ENCODE data around the gene ASB15. TPM values are rescaled to one million over a fixed set of nuclear protein-coding genes. Genes with fewer than 3 reads are reported as not detected.

Gene ASB15
- total RNA-seq, 1 experiment from 2014 or later = not detected

DNA sequence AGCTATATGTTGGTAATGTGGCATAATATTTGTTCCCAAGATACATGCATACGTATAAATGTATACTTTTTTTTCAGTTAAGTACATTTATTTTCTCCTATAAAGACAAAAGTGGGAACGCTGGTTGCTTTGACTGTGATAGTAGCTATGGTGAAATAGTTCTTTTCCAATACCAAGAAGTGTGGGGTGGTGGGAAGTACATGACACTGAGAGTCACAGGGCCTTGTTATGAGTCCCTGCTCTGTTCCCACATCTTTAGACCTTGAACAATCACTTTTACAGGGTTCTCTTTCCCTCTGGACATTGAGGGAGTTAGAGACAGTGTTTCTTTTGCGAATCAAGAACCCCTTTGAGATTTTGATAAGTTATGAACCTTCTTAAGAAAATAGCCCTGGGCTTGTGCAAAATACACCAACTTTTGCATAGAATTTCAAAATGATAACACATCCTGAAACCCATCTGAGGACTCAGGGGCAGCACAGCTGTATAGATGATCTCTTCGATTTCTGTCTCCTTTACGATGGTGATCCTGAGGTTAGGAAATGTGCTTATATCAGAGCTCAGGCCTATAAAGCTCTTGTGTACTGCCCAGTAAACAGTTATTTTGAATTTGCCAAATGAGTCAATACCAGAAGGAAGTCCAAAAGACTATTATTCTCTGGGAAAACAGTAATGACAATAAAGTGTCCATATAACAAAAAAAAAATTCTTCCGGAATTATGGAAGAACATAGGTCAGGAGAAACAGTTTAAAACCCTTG is 55.1 kb downstream of the ASB15 start:
- in situ Hi-C loops (cut with HindIII; ENCODE audit: low sequenced_read_pairs) = no loop called here
- DNase-seq (ENCODE audit: low spot score) = no peak

DNA sequence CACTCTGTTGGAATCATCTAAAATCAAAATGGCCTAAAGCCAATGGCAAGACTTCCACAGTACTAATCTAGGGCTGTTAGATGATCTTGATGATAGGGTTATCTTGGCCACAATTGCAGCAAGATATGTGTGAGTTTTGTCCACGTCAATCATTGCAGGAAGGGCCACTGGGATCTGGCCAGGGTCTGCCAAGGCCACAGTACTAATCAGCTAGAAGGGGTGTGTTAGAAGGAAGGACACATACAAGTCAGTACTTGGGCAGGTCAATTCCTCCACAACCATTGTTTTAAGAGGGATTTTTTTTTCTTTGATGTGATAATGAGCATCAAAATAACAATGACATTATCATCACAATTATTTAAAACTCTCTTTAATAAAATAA is 55.7 kb downstream of the ASB15 start:
- DNase-seq (ENCODE audit: low spot score) = no peak
- in situ Hi-C loops (cut with HindIII; ENCODE audit: low sequenced_read_pairs) = no loop called here

DNA sequence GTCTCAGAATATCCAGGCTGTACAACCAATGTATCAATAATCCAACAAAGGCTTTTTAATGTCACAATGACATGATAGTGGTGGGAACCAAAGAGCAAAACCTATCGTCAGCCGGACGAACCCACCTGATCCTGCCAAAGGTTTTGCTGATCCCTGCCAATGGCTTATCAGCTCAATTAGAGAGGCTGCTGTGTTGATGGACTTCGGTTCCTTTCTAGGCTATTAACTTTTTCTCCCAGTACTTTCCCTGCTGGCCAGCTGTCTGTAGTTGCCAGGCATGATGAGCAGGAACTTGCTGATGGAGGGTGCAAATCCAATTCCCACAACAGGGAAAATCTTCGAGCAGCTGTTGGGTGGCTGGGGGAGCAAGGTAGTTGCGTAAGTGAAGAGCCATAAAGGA is 56.4 kb downstream of the ASB15 start:
- no peak for DNase-seq (ENCODE audit: low spot score)
- in situ Hi-C loops (cut with HindIII; ENCODE audit: low sequenced_read_pairs) = no loop called here

DNA sequence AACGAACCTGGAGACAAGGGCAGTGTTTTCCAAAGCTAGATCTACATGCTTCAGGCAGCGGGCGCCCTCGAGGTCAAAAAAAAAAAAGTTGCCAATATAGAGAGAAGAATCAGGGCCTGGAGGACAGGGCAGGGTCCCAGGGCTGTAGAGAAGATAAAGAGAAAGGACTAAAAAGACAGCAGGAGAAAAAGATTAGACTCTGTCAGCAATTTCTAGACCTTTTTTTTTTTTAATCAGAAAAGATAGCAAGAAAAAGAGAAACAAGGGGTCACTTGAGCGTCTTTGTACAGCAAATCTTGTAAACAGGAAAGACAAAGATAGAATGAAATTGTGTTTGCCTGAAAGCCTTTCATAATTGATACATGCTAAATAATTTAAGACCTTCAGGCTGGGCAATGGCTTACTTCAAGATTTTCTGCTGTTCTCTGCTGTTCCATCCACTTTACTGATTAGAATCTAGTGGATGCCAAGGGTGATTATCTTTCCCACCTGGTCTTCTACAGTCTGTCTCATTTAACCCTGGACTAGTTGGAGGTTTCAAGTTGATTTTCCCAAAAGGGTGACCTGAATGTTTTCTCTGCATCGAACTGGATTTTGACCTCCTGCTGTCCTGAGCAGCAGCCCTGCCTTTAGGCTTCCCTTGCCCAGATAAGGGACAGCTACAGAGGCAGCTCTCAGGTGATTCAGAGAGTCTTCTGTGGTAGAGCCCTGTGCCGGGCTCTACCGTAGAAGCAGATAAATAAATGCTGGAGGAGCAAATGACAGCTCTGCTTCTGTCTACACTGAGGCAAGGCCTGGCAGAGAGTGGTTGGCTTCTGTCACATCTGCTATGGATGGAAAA is 59.1 kb downstream of the ASB15 start:
- in situ Hi-C loops (cut with HindIII; ENCODE audit: low sequenced_read_pairs) = no loop called here

DNA sequence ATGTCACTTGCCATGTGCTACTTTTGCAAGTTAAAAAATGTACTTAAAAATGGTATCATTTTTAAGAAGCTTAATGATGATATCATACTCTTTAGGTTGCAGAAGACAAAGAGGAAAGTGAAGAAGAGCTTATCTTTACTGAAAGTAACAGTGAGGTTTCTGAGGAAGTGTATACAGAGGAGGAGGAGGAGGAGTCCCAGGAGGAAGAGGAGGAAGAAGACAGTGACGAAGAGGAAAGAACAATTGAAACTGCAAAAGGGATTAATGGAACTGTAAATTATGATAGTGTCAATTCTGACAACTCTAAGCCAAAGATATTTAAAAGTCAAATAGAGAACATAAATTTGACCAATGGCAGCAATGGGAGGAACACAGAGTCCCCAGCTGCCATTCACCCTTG is 60.1 kb downstream of the ASB15 start:
- in situ Hi-C loops (cut with HindIII; ENCODE audit: low sequenced_read_pairs) = no loop called here
- DNase-seq (ENCODE audit: low spot score) = no peak

More for the DNA sequence above, 59.1 kb downstream of the ASB15 start:
- no peak for DNase-seq (ENCODE audit: low spot score)

DNA sequence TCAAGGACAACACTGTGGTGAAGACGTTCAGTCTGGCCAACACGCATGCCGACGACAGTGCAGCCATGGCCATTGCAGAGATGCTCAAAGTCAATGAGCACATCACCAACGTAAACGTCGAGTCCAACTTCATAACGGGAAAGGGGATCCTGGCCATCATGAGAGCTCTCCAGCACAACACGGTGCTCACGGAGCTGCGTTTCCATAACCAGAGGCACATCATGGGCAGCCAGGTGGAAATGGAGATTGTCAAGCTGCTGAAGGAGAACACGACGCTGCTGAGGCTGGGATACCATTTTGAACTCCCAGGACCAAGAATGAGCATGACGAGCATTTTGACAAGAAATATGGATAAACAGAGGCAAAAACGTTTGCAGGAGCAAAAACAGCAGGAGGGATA is 60.7 kb downstream of the ASB15 start:
- in situ Hi-C loops (cut with HindIII; ENCODE audit: low sequenced_read_pairs) = no loop called here

DNA sequence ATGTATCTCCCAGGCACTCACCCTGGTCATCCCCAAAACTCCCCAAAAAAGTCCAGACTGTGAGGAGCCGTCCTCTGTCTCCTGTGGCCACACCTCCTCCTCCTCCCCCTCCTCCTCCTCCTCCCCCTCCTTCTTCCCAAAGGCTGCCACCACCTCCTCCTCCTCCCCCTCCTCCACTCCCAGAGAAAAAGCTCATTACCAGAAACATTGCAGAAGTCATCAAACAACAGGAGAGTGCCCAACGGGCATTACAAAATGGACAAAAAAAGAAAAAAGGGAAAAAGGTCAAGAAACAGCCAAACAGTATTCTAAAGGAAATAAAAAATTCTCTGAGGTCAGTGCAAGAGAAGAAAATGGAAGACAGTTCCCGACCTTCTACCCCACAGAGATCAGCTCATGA is 61.1 kb downstream of the ASB15 start:
- in situ Hi-C loops (cut with HindIII; ENCODE audit: low sequenced_read_pairs) = no loop called here
- no peak for DNase-seq (ENCODE audit: low spot score)

More for the DNA sequence above, 60.7 kb downstream of the ASB15 start:
- DNase-seq (ENCODE audit: low spot score) = no peak

DNA sequence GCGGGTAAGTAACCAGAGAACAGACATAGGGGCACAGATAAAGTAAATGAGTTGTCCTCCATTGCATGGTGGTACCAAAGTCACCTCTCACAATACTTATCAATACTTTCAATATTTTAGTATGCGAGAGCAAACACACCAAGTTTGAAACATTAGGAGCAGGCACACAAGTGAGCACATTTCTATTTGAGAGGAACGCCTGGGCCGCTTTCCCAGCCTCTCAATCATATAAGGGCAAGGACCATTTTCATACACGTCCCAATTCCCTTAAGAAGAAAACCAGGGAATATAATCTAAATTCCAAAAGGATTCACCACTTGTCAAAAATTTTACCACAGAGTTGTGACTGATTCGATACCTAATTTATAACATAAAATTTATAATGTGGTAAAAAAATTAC is 61.6 kb downstream of the ASB15 start:
- no peak for DNase-seq (ENCODE audit: low spot score)
- in situ Hi-C loops (cut with HindIII; ENCODE audit: low sequenced_read_pairs) = no loop called here

DNA sequence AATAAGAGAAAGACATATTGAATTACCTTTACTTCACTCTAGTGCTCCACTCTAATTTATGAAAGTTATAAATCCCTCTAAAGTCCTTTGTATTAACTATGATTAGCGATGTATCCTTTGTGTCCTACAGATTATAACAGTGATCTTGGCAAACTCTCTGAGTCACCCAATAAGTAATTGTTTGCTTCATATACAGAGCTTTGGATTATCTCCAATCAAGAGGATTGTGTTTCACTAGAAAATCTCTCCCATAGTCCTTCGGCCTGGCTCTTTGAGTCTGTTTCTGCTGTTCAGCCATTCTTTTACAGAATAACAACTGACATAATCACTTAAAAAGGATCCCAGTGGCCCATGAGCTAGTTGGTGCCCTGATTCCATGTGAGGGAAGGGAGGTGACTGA is 63.5 kb downstream of the ASB15 start:
- no peak for DNase-seq (ENCODE audit: low spot score)
- in situ Hi-C loops (cut with HindIII; ENCODE audit: low sequenced_read_pairs) = no loop called here

DNA sequence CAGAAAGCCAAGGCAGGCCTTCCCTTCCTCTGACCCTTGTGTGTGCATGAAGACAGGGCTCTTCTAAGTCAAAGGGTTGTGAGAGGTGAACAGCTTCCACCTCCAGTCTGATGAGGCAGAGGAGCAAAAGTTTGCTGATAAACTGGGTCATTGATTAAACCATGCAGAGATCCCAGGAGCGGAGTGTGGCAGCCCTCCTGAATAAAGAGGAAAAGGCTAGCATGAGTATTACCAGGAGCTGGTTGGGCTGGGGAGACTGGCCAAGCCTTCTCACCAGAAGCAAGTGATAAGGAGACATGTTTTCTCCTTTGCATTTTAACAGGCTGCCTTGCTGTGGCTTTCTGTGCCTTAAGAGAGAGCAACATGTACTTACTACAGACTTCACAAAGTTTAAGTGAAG is 64.3 kb downstream of the ASB15 start:
- in situ Hi-C loops (cut with HindIII; ENCODE audit: low sequenced_read_pairs) = no loop called here
- DNase-seq (ENCODE audit: low spot score) = no peak

DNA sequence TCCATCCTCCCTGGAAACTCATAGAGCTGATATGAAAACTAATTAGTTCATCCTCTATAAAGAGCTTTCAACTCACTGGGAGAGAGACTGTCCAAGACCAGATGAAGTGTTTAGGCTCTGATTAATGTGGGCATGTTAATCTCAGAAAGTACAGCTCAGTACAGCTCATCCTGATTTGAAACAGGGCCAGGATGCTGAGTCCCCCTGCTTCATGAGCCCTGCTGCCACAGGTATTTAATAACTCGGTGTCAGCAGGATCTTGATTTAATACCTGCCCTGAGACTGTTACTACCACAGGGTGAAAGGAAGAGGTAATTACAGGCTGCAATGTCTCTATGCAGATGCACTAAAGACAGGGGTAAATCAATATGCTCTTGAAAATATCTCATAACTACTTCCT is 64.9 kb downstream of the ASB15 start:
- in situ Hi-C loops (cut with HindIII; ENCODE audit: low sequenced_read_pairs) = no loop called here
- no peak for DNase-seq (ENCODE audit: low spot score)

DNA sequence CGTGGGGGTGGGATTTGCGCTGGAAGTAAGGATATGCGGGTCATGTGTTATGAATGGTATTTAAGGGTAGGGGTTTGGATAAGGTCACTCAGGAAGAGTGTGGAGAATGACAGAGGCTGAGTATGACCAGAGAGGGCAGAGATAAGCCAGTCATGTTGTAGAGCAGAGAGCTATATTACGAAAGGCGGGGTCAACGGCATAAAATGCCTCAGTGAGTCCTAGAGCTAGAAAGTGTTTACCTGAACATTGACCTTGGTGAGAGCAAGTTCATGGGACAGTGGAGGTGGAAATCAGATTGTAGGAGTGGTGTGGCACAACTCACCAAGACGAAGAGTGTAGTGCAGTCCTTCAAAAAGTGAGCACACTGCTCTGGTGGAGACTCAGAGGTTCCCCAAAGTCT is 67.9 kb downstream of the ASB15 start:
- in situ Hi-C loops (cut with HindIII; ENCODE audit: low sequenced_read_pairs) = no loop called here
- no peak for DNase-seq (ENCODE audit: low spot score)

DNA sequence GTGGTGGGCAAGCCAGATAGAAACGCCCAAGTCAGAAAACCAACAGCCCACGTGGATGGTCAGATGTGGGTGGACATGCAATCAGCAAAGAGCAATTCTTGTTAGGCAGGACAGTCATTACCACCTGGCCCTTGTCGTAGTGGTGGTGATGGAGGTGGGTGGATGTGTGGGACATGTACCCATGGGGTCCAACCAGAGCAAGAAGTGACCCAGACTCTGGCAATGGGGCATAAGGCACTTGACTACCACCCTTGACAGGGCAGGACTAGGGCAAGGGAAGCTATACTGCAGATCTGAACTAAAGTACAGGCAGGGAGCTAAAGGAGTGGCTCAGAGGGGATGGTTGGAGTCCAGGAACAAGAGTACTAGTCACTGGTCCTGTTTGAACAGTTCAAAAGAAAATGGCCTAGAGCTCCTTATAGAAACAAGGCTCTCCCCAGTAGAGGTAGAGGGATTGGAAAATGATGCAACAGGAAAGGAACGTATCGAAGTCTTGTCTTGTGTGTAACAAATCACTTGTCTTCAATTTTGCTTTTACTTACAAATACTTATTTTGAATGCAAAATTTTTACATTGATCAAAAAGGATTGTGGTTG is 71.6 kb downstream of the ASB15 start:
- DNase-seq (ENCODE audit: low spot score) = no peak
- in situ Hi-C loops (cut with HindIII; ENCODE audit: low sequenced_read_pairs) = no loop called here

DNA sequence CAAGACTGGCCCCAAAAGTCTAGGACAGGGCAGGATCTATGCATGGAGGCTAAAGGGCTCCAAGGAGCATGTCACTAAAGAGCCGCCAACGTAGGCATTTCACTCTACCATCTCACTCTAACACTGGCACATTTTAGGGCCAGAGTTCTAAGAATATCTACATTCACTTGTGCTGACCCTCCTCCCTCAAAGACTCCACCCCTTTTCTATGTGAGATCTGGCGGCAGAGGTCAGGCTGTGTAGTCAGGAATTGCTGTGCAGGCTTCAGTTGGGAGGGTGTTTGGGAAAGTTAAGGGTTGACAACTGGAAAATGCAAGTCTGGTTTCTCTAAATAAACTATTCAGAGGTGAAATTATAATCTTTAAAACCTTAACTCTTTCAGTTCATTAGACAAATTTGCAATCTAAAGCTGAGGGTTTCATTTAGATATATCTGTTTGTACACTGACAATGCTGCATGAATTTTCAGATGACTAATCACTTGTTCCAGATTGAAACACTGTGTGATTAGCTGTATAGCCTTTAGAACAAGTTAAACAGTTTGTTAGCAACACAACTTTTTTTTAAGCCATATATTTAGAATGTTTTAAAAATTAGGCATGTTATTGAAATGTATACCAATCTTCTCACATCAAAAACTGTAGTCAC is 72.3 kb downstream of the ASB15 start:
- DNase-seq (ENCODE audit: low spot score) = no peak
- in situ Hi-C loops (cut with HindIII; ENCODE audit: low sequenced_read_pairs) = no loop called here

DNA sequence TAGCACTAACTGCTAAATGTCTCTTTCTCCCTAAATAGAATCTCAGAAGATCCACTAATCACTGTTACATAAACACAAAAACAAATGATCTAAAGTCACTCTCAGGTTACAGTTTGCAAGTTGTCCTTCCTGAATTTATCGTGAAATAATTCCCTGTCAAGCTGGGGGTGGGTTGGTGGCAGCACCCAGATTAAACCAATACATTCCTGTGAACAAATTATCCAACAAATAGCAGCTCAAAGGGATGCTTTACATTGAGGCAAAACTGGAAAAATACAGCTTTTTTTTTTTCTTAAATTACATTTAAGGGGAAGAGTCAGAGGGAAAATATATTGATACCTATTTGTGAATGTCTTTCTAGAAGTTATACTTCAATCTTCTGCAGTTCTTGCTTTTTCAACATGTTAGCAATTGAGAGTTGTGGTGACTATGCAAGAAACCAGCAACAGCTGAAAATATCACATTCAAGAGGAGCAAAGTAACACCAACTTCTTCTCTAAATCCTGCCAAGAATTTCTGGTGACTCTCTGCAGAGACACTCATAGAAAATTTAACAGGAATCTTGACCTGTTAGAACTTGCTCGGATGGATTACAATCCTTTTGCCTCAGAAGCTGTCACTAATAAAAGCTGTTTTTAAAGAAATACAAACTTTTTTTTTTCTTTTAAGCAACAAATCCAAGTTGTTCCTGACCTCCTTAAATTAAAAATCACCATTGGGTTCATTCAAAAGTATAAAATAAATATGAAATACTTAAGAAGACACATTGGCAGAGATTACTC is 73.0 kb downstream of the ASB15 start:
- no peak for DNase-seq (ENCODE audit: low spot score)
- in situ Hi-C loops (cut with HindIII; ENCODE audit: low sequenced_read_pairs) = no loop called here

DNA sequence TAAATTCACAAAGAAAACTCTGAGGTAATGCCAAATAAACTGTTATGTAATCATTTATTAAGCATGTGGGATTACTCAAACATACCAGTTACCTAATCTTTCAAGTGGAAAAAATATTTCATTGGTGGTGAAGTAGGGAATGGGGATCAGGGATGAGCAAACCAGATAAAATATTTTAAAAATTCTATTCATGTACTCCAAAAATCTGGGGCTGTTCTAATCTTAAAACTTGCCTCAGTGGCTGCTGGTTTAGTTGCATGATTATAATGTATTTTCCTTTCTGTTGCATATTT is 73.5 kb downstream of the ASB15 start:
- no peak for DNase-seq (ENCODE audit: low spot score)
- in situ Hi-C loops (cut with HindIII; ENCODE audit: low sequenced_read_pairs) = no loop called here

DNA sequence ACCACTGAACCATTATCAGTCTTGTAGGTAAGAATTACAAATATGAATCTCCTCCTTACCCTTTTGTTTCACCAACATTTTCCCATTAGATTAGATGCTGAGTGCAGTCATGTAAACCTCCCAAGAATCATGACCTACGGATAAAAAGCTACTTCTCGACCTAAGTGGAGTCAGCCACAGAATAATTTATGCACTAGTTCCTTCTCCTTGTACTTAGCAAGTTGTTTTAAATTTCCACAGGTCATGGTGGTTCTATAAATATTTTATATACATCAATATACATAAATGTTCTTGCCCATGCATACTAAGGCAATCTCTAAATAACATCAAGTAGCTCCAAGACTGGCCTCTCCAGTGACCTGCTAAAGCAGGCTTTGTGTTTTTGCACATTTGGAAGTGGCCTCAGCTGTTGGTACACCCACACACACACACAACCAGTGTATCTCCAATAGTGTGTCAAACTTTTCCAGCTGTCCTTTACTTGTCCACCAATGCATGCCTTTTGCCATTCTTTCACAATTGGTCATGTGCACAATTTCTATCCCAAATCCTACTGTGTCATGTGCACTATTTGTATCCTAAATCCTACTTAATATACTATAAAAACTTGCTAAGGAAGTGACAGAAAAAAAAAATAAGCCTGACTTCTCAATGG is 75.6 kb downstream of the ASB15 start:
- DNase-seq (ENCODE audit: low spot score) = no peak
- in situ Hi-C loops (cut with HindIII; ENCODE audit: low sequenced_read_pairs) = no loop called here

DNA sequence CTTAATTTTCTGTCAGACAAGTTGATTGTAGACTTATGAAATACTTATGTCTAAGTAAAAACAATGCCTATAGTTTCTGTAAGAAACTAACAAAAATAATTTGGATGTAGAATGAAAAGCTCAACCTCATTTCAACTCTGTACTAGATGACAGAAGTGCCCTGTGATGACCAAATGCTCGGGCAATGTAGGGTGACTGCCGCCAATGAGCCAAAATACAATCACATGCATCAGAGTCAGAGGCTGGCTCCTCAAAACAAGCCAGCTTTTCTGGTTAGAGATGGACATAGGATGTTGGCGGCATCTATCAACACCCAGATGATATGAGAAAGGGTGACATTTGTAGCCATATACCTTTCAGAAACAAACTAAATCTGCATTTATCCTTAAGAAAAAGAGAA is 78.0 kb downstream of the ASB15 start:
- no peak for DNase-seq (ENCODE audit: low spot score)
- in situ Hi-C loops (cut with HindIII; ENCODE audit: low sequenced_read_pairs) = no loop called here

DNA sequence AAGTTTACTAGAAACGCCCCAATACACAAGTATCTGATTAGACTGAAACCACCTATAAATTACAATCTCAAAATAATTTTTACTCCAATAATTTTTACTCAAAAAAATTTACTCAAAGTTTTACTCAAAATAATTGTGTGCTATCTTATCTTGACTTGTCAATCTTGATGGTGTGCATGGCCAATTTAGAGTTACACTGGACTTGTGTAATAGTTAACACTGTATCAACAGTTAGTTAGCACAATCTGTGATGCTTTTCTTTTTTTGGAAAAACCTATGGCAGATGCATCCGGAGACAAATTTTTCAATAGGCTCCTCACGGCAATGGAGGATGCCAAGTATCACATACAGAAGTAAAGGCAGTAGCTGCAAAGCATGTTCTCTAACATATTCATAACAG is 79.0 kb downstream of the ASB15 start:
- in situ Hi-C loops (cut with HindIII; ENCODE audit: low sequenced_read_pairs) = no loop called here
- no peak for DNase-seq (ENCODE audit: low spot score)
